Body of pancreas (tissue), 4 donors: ENCODE data around the gene SNRPA1. TPM values are rescaled to one million over a fixed set of nuclear protein-coding genes. Genes with fewer than 3 reads are reported as not detected.

Source experiments
- ATAC-seq: fragments of 150-250 bp; one replicate; pipeline ENCODE4 v1.9.1; 2016
- DNase-seq, 4 donors: peaks; one replicate each; pipeline ENCODE4 v3.0.0-alpha.2; 2019
- H3K27ac ChIP-seq, 4 donors: fragments of 200-600 bp; sonication (generic); 1 replicate in 3 of 4; 2 replicates in 1 of 4; pipeline versions ENCODE4 v1.5.1 to v1.6.1; 2016 to 2019; ENCODE audit warnings: mild to moderate bottlenecking in 1 of 4, mixed read lengths in 1 of 4, moderate library complexity in 1 of 4
- H3K27me3 ChIP-seq, 2 donors: fragments of 200-600 bp; sonication (generic); one replicate each; pipeline ENCODE4 v1.6.0; 2016; ENCODE audit warnings: mild to moderate bottlenecking in 1 of 2
- H3K36me3 ChIP-seq, 2 donors: fragments of 200-600 bp; sonication (generic); replicated peaks in 1 of 2; 2 replicates each; pipeline ENCODE4 v1.5.1; 2016; ENCODE audit warnings: low read depth in 2 of 2; ENCODE audit not compliant: insufficient read depth in 1 of 2
- H3K4me1 ChIP-seq: fragments of 200-600 bp; sonication (generic); one replicate; pipeline ENCODE4 v1.6.0; 2016
- H3K4me3 ChIP-seq, 2 donors: fragments of 200-600 bp; sonication (generic); 1 replicate in 1 of 2; 2 replicates in 1 of 2; pipeline ENCODE4 v1.5.1; 2016 to 2019
- H3K9me3 ChIP-seq, 3 donors: fragments of 200-600 bp; sonication (generic); 1 replicate in 2 of 3; 2 replicates in 1 of 3; pipeline ENCODE4 v1.5.1; 2016
- POLR2A ChIP-seq, 3 donors: fragments of 450-650 bp; IDR thresholded peaks; one replicate each; pipeline ENCODE4 v1.6.1; 2016; ENCODE audit warnings: antibody characterized with exemption in 3 of 3, mild to moderate bottlenecking in 2 of 3
- WGBS, 2 donors: methylation state at CpG; one replicate each; pipeline ENCODE4 v1.1.5; 2017; 5-methylcytosine and 5-hydroxymethylcytosine counted together
- intact Hi-C: fragments of 100-400 bp; cut with DNase I; formaldehyde crosslinking; loops from one replicate; pipeline ENCODE4 v1.15.1; 2023
- total RNA-seq, 2 donors: library from RNA; depleted of rRNA; stranded (reverse); fragments of >200 nt; gene quantifications; one replicate each; pipeline ENCODE4 v1.1.0, GENCODE V29; 2016
- TF ChIP-seq, protein P1 (sequence below), 7 experiments: fragments of 450-650 bp in 4 of 7; fragments of 200-600 bp in 3 of 7; sonication (generic) in 3 of 7; IDR thresholded peaks; one replicate each; pipeline ENCODE4 v1.5.1; 2016 to 2019; ENCODE audit warnings: antibody characterized with exemption in 7 of 7

The SNRPA1 gene
- total RNA-seq, 2 donors from 2014 or later: 26.2 to 29.7 TPM

DNA sequence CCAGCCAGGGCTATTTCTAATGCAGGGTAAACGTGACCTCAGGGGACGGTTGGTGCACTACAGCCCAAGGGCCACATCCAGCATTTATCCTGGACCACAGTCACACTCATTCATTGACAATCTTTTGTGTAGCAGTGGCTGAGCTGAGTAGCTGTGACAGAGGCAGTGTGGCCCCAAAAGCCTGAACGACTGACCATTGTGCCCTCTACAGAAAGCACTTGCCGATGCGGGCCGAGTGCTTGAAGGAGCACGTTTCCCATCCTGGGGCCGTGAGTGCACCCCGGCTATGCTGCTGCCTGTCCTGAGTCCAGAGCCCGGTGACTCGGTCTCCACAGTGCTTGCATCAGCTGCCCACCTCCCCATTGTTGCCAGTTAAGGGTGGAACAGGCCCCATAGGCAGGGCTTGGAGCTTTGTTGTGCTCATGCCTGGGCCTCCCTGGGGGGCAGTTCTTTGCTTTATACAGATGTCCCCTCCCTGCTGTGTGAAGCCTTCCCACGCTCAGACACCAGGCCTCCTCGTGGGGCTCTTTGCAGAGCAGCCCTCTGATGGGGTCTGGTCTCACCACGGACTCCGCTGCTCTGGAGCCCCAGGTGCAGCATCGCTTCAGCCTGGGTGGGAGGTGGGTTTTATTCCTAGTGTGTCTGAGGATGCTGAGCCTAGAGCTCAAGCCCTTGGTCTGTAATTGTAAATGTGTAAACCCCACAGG, 13.0 kb upstream of the SNRPA1 start:
- H3K27ac ChIP-seq: no peak overlapping the region
- H3K9me3 ChIP-seq: no peaks in the 10 kb centered on the region
- intact Hi-C loops: loop anchor here (10.0 kb wide), 1 partner anchor 267 kb away; no protein-coding TSS in a partner anchor
- no peak for ATAC-seq
- WGBS, 2 donors: 84 to 90% methylated on average over 10 to 16 of the region's 16 CpGs
- H3K4me1 ChIP-seq: no peaks in the 10 kb centered on the region
- H3K4me3 ChIP-seq: no peak overlapping the region
- H3K27me3 ChIP-seq: no peaks in the 10 kb centered on the region
- no peak for TF ChIP-seq POLR2A (IDR thresholded peaks at IDR 0.05)
- TF ChIP-seq, protein P1, sequence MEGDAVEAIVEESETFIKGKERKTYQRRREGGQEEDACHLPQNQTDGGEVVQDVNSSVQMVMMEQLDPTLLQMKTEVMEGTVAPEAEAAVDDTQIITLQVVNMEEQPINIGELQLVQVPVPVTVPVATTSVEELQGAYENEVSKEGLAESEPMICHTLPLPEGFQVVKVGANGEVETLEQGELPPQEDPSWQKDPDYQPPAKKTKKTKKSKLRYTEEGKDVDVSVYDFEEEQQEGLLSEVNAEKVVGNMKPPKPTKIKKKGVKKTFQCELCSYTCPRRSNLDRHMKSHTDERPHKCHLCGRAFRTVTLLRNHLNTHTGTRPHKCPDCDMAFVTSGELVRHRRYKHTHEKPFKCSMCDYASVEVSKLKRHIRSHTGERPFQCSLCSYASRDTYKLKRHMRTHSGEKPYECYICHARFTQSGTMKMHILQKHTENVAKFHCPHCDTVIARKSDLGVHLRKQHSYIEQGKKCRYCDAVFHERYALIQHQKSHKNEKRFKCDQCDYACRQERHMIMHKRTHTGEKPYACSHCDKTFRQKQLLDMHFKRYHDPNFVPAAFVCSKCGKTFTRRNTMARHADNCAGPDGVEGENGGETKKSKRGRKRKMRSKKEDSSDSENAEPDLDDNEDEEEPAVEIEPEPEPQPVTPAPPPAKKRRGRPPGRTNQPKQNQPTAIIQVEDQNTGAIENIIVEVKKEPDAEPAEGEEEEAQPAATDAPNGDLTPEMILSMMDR (IDR thresholded peaks at IDR 0.05): no peak
- peak in 1 of 4 donors; percentile 3 for DNase-seq
- H3K36me3 ChIP-seq: no peaks in the 10 kb centered on the region

DNA sequence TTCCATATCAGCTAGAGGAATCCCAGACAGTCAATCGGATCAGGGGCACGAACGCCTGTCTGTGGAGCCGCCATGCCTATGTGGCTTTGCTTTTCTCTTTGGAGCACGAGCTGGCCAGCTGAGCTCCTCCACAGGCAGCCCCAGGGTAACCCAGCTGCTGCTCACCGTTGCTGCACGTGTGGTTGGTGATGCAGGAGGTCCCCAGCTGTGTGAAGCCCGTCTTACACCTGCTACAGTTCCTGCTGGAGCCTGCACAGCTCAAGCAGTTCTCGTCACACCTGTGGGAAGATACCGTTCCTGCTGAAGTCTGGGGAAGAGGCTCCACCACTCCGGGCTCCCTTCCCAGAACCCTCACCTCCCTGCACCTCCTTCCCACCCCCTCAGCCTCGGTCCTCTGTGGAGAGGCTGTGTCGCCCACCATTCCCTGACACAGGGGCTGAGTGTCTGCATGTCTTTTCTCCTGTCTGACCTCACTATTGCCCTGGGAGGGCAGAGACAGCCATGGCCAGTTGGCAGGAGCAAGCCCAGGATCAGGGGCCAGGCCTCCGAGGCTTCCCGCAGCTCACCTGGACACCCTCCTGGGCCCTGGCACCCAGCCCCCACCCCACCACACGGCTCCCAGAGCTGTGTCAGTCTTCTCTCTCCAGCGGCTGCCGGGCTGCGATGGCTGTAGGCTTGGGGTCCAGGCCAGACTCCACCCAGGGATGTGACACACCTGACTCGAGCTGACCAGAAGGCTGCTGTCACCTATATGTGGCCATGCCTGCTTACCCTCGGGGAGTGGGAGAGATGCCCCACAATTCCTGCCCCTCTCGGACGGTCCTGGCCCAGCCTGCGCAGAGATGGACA, 12.2 kb upstream of the SNRPA1 start:
- 68% methylated on average over 8 to 24 of the region's 24 CpGs for WGBS, 2 donors
- Histone ChIP-seq H3K27me3 (no peaks in the 10 kb centered on the region), H3K9me3 (no peaks in the 10 kb centered on the region), H3K4me3 (no peak overlapping the region), H3K36me3 (no peaks in the 10 kb centered on the region), H3K27ac (no peak overlapping the region), H3K4me1 (no peaks in the 10 kb centered on the region)
- TF ChIP-seq, protein P1 (IDR thresholded peaks at IDR 0.05): no peak
- no peak for TF ChIP-seq POLR2A (IDR thresholded peaks at IDR 0.05)
- DNase-seq (peak in 3 of 4 donors; percentile 2 to 6 (median 5)), ATAC-seq (no peak)
- intact Hi-C loops: loop anchor here (10.0 kb wide), 1 partner anchor 268 kb away; no protein-coding TSS in a partner anchor

DNA sequence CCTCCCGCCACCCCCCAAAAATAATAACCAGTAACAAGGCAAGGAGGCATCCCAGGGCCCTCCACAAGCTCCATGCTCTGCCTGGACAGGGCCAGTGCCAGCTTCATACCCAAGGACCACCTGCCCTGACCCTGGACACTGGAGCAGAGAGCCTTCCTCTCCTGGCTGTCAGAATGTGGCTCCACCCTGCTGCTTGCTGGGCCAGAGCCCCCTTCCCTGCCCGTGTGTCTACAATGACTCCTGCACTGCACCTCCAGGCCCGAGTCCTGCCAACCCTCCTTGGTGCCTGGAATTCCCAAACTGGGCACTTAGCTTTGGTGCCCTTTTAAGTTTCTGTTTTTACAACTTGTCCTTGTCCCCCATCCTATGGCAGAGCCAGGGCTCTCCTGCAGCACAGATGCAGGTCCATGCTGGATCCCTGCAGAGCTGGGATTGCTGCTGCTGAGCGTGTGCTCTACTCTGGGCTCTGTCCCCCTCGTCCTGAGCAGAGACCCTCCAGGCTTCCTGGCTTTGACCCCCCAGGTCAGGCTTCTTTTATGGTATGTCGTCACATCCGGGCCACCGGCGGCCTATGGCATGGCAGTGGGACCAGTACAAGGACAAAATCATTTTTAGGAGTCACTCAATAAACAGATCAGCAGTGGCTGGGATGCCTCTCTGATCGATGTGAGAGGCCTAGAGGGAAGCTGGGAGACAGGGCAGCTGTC, 11.4 kb upstream of the SNRPA1 start:
- ATAC-seq: no peak

DNA sequence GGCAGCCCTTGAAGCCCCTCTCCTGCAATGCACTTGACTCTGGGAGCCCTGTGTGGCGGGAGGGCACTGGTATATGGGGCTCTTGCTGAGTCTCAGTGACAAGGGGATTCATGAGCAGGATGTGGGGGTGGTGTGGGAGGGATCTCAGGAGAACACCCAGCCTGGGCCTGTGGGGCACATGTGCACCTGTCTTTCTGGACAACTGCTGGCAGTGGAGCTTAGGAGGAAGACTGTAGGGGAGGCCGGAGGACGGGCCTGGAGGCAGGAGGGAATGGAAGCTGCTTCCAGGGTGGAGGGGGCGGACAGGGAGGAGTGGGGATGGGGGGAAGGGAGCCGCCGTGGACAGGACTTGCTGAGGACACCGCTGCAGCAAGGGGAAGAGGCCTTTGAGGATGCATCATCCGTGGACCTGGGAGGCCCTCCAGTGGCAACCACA, 10.8 kb upstream of the SNRPA1 start:
- Histone ChIP-seq H3K4me1 (no peaks in the 10 kb centered on the region), H3K27me3 (no peaks in the 10 kb centered on the region), H3K27ac (no peak overlapping the region), H3K36me3 (no peaks in the 10 kb centered on the region), H3K9me3 (no peaks in the 10 kb centered on the region), H3K4me3 (no peak overlapping the region)
- no peak for TF ChIP-seq POLR2A (IDR thresholded peaks at IDR 0.05)
- TF ChIP-seq, protein P1 (IDR thresholded peaks at IDR 0.05): no peak
- DNase-seq: peak in 1 of 4 donors; percentile 4
- ATAC-seq: no peak
- 85 to 86% methylated on average over 7 to 8 of the region's 8 CpGs for WGBS, 2 donors
- intact Hi-C loops: loop anchor here (10.0 kb wide), 1 partner anchor 269 kb away; no protein-coding TSS in a partner anchor

More for the DNA sequence above, 11.4 kb upstream of the SNRPA1 start:
- WGBS, 2 donors: 76 to 81% methylated on average over 10 of the region's 10 CpGs
- Histone ChIP-seq H3K27ac (no peak overlapping the region), H3K4me3 (no peak overlapping the region), H3K36me3 (no peaks in the 10 kb centered on the region), H3K4me1 (no peaks in the 10 kb centered on the region), H3K27me3 (no peaks in the 10 kb centered on the region), H3K9me3 (no peaks in the 10 kb centered on the region)
- intact Hi-C loops: loop anchor here (10.0 kb wide), 1 partner anchor 268 kb away; no protein-coding TSS in a partner anchor
- DNase-seq: peak in 2 of 4 donors; percentile 3
- TF ChIP-seq, protein P1 (IDR thresholded peaks at IDR 0.05): no peak
- no peak for TF ChIP-seq POLR2A (IDR thresholded peaks at IDR 0.05)
